ENCODE data around the gene LLGL2.

DNA sequence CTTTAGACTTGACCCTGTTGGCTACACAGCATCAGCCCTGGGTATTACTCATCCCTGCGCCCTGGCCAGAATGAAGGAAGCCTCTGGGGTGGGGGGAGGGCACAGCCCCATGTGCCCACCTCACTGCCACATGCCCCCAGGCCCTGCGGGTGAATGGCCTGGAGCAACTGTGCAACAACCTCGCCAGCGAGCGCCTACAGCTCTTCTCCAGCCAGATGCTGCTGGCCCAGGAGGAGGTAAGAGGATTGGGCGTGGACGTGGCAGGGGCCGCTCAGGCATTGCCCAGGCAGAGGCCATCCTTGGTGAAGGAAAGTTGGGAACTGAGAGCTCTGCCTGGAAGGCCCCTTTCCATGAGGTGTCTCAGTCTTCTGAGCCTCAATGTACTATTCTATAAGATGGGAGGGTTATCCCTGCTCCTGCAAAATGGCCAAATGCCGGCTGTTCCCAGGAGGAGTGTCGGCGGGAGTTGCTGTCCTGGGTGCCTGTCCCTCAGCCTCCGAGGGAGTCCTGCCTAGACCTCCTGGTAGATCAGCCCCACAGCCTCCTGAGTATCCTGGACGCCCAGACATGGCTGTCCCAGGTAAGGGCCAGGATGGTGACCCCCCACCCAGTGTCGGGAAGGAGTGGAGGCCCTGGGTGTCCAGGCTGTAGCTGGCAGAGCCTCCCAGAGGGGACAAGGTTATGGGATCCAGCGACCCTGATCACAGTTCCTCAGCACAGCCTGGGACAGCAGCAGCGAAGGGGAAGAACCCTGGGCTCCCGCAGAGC, 71.0 kb downstream of the LLGL2 start:
- no peak for TF ChIP-seq SUZ12 (IDR thresholded peaks at IDR 0.05)
- TF ChIP-seq ELF4 (IDR thresholded peaks at IDR 0.05): no peak
- no peak for TF ChIP-seq ZNF384 (IDR thresholded peaks at IDR 0.05)
- no peak for TF ChIP-seq SP1 (IDR thresholded peaks at IDR 0.05)
- no peak for TF ChIP-seq NFRKB (IDR thresholded peaks at IDR 0.05)
- no peak for TF ChIP-seq HDGF (IDR thresholded peaks at IDR 0.05; ENCODE audit: borderline replicate concordance)
- TF ChIP-seq FOXM1 (IDR thresholded peaks at IDR 0.05; ENCODE audit: borderline replicate concordance): no peak
- no peak for TF ChIP-seq BHLHE40 (IDR thresholded peaks at IDR 0.05; ENCODE audit: borderline replicate concordance)
- TF ChIP-seq, protein P1, sequence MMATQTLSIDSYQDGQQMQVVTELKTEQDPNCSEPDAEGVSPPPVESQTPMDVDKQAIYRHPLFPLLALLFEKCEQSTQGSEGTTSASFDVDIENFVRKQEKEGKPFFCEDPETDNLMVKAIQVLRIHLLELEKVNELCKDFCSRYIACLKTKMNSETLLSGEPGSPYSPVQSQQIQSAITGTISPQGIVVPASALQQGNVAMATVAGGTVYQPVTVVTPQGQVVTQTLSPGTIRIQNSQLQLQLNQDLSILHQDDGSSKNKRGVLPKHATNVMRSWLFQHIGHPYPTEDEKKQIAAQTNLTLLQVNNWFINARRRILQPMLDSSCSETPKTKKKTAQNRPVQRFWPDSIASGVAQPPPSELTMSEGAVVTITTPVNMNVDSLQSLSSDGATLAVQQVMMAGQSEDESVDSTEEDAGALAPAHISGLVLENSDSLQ (IDR thresholded peaks at IDR 0.05): no peak
- no peak for TF ChIP-seq ARNT (IDR thresholded peaks at IDR 0.05)
- TF ChIP-seq CTBP1 (IDR thresholded peaks at IDR 0.05; ENCODE audit: borderline replicate concordance): no peak
- TF ChIP-seq L3MBTL2 (conservative IDR thresholded peaks at IDR 0.05): no peak
- no peak for TF ChIP-seq TARDBP (IDR thresholded peaks at IDR 0.05)
- no peak for TF ChIP-seq FOXA1 (IDR thresholded peaks at IDR 0.05)

Data from HEK293T (cell line).